ENCODE measurements around the gene PRKCA.

- TF ChIP-seq POLR2A (IDR thresholded peaks at IDR 0.05) = no peak
- no peak for TF ChIP-seq CTCF (IDR thresholded peaks at IDR 0.05)
Observed at GRCh38 chr17:66538776-66539175, 236.4 kb downstream of the PRKCA start.
